ENCODE results near the gene PIGL. TPM values are rescaled to one million over a fixed set of nuclear protein-coding genes. Genes with fewer than 3 reads are reported as not detected.

The PIGL gene
- total RNA-seq, 1 donor from 2014 or later, result 37.1 TPM

- H3K27me3 Mint-ChIP-seq, result no peaks in the 10 kb centered on the region
- no peaks in the 10 kb centered on the region for H3K9me3 Mint-ChIP-seq (ENCODE audit: low read depth)
- no peak overlapping the region for H3K27ac Mint-ChIP-seq
- no peak for DNase-seq (ENCODE audit: low spot score, unreplicated experiment)
- peaks cover 1% of the 10 kb centered on the region for H3K4me1 Mint-ChIP-seq (ENCODE audit: low read depth)
- no peak for TF ChIP-seq CTCF (IDR thresholded peaks at IDR 0.05; ENCODE audit: unreplicated experiment)
- no peaks in the 10 kb centered on the region for H3K36me3 Mint-ChIP-seq (ENCODE audit: insufficient read depth)
- H3K4me3 Mint-ChIP-seq (ENCODE audit: low read depth), result no peak overlapping the region
Observed at GRCh38 chr17:16374146-16374938, 157.3 kb downstream of the PIGL start.

Small RNA genes within 50 kb of the gene (microRNA-seq; reads per million reads assigned to microRNA genes)
- gene MIR1288 (ENCODE audit: borderline number of aligned reads, unreplicated experiment), result not detected

Other genes starting within 250 kb of the PIGL start
- gene ZSWIM7, start 217.5 kb upstream of the PIGL start, total RNA-seq, result 27.9 and 35.4 TPM in 2 replicates
- gene TTC19, start 217.4 kb upstream of the PIGL start, total RNA-seq, result 42.2 and 42.5 TPM in 2 replicates
- 154 and 165 TPM in 2 replicates for gene NCOR1, start 1.7 kb upstream of the PIGL start, total RNA-seq
- 201 and 206 TPM in 2 replicates for gene CENPV, start 136.3 kb downstream of the PIGL start, total RNA-seq
- 1,450 and 1,477 TPM in 2 replicates for gene UBB, start 163.9 kb downstream of the PIGL start, total RNA-seq
- 1.3 and 2.1 TPM in 2 replicates for gene TRPV2, start 198.4 kb downstream of the PIGL start, total RNA-seq

All from progenitor cell of endocrine pancreas (in vitro differentiated cells).